NCI-H146 (cell line): ENCODE measurements around the gene DHX58.

Source experiments
- DNase-seq: peaks from one replicate; lab custom pipeline; 2025; lab: John Stamatoyannopoulos, UW

DHX58 gene

GRCh38 chr17:42053731-42054500, 58.6 kb downstream of the DHX58 start:
- DNase-seq: no peak

GRCh38 chr17:42052346-42052877, 60.1 kb downstream of the DHX58 start:
- DNase-seq: no peak

- DNase-seq: no peak
These were observed 60.9 kb downstream of the DHX58 start for GRCh38 chr17:42051645-42052044.
